NCI-H748 treated with DMSO at 0.1 percent for 48 hours (cell line): ENCODE measurements around the gene DEFB121.

Source experiments
- DNase-seq: peaks from one replicate; lab custom pipeline; 2025; lab: John Stamatoyannopoulos, UW

DEFB121 gene

GRCh38 chr20:31363295-31363694 is 42.7 kb downstream of the DEFB121 start:
- DNase-seq = no peak

DNA sequence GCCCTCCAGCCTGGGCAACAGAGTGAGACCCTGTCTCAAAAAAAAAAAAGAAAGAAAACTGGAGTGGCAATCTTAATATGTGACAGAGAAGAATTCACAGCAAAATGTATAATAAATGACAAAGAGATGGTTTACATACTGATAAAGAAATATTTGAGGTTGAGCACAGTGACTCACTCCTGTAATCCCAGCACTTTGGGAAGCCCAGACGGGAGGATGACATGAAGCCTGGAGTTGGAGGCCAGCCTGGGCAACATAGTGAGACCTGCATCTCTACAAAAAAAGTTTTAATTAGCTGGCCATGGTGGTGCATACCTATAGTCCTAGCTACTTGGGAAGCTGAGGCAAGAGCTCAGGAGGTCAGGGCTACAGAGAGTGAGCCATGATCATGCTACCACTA is 50.0 kb downstream of the DEFB121 start:
- no peak for DNase-seq
